A549 treated with CpdA at 1 μM for 4 hours (cell line): ENCODE measurements around the gene ZFYVE28. TPM values are rescaled to one million over a fixed set of nuclear protein-coding genes. Genes with fewer than 3 reads are reported as not detected.

Experiments
- total RNA-seq: library from RNA; stranded (reverse); fragments of 200-300 nt; extraction: Qiagen RNA extraction; gene quantifications from 5 replicates; pipeline ENCODE4 v1.2.3, GENCODE V29; 2022; ENCODE audit warnings: low read depth

The ZFYVE28 gene
- total RNA-seq = 2.0 to 2.6 TPM (median 2.2 TPM) in 5 replicates

DNA sequence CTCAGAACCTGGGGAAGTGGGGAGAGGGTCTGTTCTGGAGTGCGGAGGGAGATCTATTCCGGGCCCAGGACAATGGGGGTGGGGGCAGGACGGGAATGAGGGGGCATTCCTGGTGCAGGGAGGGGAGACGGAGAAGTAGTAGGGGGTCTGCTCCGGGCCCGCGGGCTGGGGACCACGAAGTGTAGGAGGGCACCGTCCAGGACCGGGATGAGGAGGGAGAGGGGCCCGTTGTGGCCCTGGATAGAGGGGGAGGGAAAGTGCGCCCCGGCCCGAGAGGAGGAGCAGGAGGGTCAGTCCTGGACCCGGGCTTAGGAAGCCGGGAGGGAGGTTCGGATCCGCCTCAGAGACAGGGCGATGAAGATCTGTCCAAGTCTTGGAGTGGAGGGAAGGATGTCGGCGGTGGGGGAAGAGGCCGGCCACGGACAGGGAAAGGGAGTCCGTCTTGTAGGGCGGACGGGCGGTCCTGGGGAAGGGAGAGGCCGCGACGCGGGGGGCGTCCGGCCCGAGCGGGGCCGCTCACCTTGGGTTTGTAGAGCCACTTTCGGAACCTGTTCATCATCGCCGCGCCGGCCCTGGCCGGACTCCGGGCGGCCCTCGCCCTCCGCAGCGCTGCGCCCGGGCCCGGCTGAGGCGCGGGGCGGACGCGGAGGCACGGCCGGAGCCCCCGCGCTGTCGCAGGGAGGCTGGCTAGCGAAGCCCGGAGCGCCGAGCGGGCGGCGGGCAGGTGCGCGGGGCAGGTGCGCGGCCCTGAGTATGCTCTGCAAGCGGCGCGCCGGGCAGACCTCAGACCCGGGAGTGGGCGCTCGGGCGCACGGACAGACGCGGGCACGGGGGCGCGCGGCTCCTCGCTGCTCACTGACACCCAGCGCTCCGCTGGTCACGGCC lies at the start of gene ZFYVE28:
ZFYVE28 (minus strand) TSS at position 881 of the 885 bp plus-strand sequence; CDS start at position 559, 322 bp downstream.

DNA sequence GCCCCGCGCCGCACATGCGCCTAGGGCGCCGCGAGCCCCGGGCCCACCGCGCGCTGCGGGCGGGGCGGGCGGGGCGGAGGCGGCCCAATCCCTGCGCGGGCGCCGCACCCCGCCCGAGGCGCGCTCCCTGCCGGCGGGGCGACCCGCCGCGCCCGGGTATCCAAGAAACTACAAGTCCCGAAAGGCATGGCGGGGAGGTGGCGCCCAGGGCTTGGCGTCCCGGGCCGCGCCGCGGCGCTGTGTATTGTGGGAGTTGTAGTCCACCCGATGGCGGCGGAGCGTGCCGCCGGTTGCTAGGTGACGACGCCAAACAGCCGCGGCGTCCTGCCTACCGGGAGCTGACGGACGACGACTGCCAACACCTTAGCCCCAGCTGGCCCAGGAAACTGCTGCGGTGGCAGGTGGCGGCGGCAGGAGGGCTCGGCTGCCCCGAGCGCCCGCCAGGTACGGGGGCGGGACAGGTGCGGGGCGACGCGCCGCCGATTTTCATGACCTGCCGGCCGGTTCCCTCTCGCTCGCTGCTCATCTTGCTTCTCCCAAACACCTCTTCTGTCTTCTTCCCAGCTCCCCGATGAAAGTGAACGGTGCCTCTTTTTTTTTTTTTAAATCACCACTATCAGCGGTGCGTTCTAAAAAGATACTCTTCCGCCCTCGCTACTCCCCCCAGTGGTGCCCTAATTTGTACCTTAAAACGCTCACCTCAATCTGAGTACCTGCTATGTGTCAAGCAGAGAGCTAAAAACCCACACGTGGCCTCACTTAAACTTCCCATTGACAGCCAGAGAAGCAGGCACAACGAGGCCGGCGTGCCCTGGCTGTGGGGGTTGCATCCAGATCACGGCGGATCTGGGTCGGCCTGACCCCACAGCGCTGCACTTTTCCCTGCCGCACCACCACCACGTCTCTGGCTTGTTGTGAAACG lies 466 bp upstream of the ZFYVE28 start, which contains the start of gene CFAP99:
CFAP99 (plus strand) TSS at position 306 of the 922 bp plus-strand sequence.

DNA sequence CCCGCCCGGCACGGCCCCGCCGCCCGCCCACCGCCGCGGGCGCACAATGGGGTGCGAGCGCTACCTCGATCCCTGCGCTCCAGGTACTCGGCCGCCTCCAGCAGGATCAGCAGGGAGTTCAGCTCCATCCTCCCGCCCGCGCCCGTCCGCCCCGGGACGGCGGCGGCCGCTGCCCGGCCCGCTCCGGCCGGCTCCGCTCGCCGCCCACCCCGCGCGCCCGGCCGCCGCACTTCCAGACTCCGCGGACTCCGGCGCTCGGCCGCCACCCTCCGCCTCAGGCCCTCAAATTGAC lies 156.6 kb downstream of the ZFYVE28 start, which contains the start of gene MXD4:
MXD4 (minus strand) TSS at position 257 of the 292 bp plus-strand sequence; CDS start at position 128, 129 bp downstream.

DNA sequence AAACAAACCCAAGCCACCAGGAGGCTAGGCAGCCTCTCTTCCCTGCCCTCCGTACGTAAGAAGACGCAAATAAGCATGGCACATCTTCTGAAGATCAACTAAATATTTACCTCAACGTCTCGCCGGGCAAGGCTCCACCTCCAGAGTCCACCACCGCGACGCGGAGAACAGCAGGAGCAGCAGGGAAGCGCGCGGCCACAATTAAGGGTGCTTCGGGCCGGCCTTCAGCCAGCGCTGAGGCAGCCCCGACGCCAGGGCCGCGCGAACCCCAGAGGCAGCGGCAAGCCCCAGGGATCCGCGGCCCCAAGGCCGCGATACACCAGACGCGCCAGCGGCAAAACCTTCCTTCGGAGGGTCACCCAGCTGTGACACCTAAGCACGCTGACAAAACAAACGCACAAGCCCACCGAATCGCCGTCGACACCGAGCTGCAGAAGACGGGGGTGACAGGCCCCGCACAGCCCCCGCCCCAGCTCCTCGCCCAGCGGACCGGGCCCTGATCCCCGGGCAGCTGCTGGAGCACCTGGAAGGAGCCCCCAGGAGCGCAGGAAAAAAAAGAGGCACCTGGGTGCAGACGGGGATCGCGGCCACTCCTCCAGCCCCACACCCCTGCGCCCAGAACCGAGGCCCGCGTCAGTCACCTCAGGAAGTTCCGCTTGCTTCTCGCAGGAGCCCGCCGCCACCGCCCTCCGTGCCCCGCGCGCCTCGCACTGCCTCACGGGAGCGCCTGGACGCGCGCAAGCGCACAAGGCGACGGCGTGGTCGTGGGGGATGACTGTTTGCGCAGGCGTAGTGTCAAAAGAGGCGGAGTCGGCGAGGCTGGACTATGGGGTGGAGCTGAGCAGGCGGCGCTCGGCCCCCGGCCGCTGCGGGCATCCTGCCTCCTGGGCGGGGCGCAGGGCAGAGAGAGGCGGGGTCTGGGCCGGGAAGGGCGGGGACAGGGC lies 176.8 kb downstream of the ZFYVE28 start, which contains the start of the genes HAUS3 and POLN:
HAUS3 (minus strand) TSS at position 712 of the 944 bp plus-strand sequence. CDS start 1,175 bp downstream, outside the sequence.
POLN (minus strand) TSS at position 712 of the 944 bp plus-strand sequence. CDS start 12,890 bp downstream, outside the sequence.

Other genes with a start within 250 kb of the ZFYVE28 start
- 7.1 to 7.7 TPM (median 7.4 TPM) in 5 replicates for gene HAUS3, start 176.5 kb downstream of the ZFYVE28 start, total RNA-seq
- 0.40 to 0.79 TPM (median 0.55 TPM) in 5 replicates for gene POLN, start 176.5 kb downstream of the ZFYVE28 start, total RNA-seq
- 11.4 to 20.7 TPM (median 17.6 TPM) in 5 replicates for gene MXD4, start 156.5 kb downstream of the ZFYVE28 start, total RNA-seq
- 0.07 to 0.08 TPM in 2 of 5 replicates, not detected in the others for gene CFAP99, start 310 bp upstream of the ZFYVE28 start, total RNA-seq
- 58.7 to 87.5 TPM (median 59.6 TPM) in 5 replicates for gene RNF4, start 50.5 kb upstream of the ZFYVE28 start, total RNA-seq
- 8.4 to 9.1 TPM (median 8.9 TPM) in 5 replicates for gene FAM193A, start 118.0 kb upstream of the ZFYVE28 start, total RNA-seq